ENCODE data around the gene TENT5A.

Gene TENT5A

DNA sequence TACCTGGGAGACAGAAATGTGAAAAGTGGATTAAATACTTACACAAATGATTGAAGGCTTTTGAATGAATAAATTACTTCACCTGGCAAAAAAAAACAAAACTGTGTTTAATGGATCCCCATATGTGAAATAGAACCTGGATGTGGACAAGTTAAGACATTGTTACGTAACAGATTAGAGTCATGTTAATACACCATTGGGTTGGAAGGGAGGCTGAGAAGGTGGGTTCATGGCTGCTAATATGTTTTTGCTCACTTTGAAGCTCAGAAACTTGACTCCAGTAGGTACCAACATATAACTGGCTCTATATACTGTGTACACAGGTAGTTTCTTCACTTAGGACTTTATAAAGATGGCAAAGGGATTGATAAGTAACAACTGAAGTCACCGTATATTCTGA lies 21.4 kb upstream of the TENT5A start:
- DNase-seq = no peak
- Histone ChIP-seq H3K36me3 (ENCODE audit: control insufficient read depth, insufficient read depth, low read length) (no peaks in the 10 kb centered on the region), H3K4me1 (ENCODE audit: control insufficient read depth, insufficient read depth, low read length, poor library complexity, severe bottlenecking) (no peaks in the 10 kb centered on the region), H3K27ac (ENCODE audit: insufficient read depth, low read length, poor library complexity, severe bottlenecking) (no peak overlapping the region), H3K9me3 (ENCODE audit: control insufficient read depth, low read length) (no peaks in the 10 kb centered on the region), H3K27me3 (replicated peaks; ENCODE audit: control insufficient read depth, insufficient read depth, low read length, poor library complexity, severe bottlenecking) (no peaks in the 10 kb centered on the region), H3K4me3 (ENCODE audit: insufficient read depth, low read depth, low read length, poor library complexity, severe bottlenecking) (no peak overlapping the region)

DNA sequence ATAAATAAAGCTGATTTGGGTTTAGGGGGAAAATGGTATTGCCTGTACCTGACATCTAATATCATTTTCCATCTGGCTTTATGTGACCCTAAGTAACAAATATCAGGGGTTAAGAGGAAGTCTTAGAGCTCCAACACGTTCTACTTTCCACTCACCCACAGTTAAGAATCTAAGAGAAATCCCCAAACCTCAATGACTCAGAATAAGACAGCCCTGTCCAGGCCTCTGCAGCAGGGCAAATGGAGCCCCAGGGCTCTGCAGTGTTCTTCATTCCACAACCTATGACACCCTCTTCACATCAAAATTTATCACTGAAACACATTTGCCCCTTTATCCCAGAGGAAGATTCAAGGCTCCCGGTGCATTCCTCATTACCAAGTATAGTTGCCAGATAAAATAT lies 20.3 kb upstream of the TENT5A start:
- Histone ChIP-seq H3K27ac (ENCODE audit: insufficient read depth, low read length, poor library complexity, severe bottlenecking) (no peak overlapping the region), H3K4me1 (ENCODE audit: control insufficient read depth, insufficient read depth, low read length, poor library complexity, severe bottlenecking) (no peaks in the 10 kb centered on the region), H3K36me3 (ENCODE audit: control insufficient read depth, insufficient read depth, low read length) (no peaks in the 10 kb centered on the region), H3K27me3 (replicated peaks; ENCODE audit: control insufficient read depth, insufficient read depth, low read length, poor library complexity, severe bottlenecking) (no peaks in the 10 kb centered on the region), H3K9me3 (ENCODE audit: control insufficient read depth, low read length) (no peaks in the 10 kb centered on the region), H3K4me3 (ENCODE audit: insufficient read depth, low read depth, low read length, poor library complexity, severe bottlenecking) (no peak overlapping the region)
- no peak for DNase-seq

DNA sequence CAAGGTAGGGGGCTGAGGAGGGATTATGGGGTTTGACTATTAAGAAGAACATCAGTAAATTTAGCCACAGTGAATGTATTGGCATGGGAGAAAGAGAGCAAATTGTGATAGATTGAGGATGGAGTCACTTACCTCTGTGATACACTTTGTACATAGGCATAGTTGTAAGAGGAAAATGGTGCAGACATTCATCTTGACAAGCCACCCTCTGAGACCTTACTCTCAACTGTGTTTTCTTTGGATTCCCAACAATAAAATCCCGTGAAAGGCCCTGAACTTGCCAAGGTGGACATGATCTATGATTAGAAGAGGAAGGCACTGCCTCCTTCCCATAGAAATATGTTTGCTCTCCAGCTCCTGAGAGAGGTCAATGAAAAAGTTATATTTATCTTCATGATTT lies 18.6 kb upstream of the TENT5A start:
- Histone ChIP-seq H3K4me3 (ENCODE audit: insufficient read depth, low read depth, low read length, poor library complexity, severe bottlenecking) (no peak overlapping the region), H3K9me3 (ENCODE audit: control insufficient read depth, low read length) (no peaks in the 10 kb centered on the region), H3K4me1 (ENCODE audit: control insufficient read depth, insufficient read depth, low read length, poor library complexity, severe bottlenecking) (no peaks in the 10 kb centered on the region), H3K27ac (ENCODE audit: insufficient read depth, low read length, poor library complexity, severe bottlenecking) (no peak overlapping the region), H3K36me3 (ENCODE audit: control insufficient read depth, insufficient read depth, low read length) (no peaks in the 10 kb centered on the region), H3K27me3 (replicated peaks; ENCODE audit: control insufficient read depth, insufficient read depth, low read length, poor library complexity, severe bottlenecking) (no peaks in the 10 kb centered on the region)
- no peak for DNase-seq

DNA sequence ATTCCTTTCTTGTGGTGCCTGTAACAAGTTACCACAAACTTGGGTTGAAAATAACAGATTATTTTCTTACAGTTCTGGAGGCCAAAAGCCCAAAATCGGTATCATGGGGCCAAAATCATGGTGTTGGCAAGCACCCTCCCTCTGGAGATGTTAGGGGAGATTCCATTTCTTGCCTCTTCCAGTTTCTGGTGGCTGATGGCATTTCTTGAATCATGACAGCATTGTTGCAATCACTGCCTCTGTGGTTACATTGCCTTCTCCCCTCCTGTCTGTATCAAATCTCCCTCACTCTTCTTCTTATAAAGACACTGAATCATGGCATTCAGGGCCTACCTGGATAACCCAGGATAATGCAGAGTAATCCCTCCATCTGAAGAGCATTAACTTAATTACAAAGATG lies 17.9 kb upstream of the TENT5A start:
- Histone ChIP-seq H3K27ac (ENCODE audit: insufficient read depth, low read length, poor library complexity, severe bottlenecking) (no peak overlapping the region), H3K4me3 (ENCODE audit: insufficient read depth, low read depth, low read length, poor library complexity, severe bottlenecking) (no peak overlapping the region)

DNA sequence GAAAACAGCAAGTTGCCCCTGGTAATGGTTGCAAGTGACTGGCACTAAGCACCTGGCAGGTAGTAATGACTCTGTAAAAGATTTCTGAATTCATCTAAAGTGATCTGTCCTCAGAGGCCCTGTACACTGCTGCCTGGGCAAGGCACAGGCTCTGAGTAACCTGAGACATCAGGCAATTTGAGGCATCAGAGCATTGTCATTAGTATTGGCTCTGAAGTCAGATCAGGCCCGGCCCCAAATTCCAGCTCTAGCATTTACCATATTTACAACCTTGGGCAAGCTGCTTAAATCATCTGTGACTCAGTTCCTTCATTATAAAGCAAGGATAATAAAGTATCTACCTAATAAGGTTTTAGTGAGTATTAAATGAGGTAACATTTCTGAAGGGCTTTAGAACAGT lies 17.3 kb upstream of the TENT5A start:
- H3K9me3 ChIP-seq (ENCODE audit: control insufficient read depth, low read length) = no peaks in the 10 kb centered on the region
- H3K4me1 ChIP-seq (ENCODE audit: control insufficient read depth, insufficient read depth, low read length, poor library complexity, severe bottlenecking) = no peaks in the 10 kb centered on the region
- DNase-seq = no peak
- H3K4me3 ChIP-seq (ENCODE audit: insufficient read depth, low read depth, low read length, poor library complexity, severe bottlenecking) = no peak overlapping the region
- no peaks in the 10 kb centered on the region for H3K36me3 ChIP-seq (ENCODE audit: control insufficient read depth, insufficient read depth, low read length)
- H3K27ac ChIP-seq (ENCODE audit: insufficient read depth, low read length, poor library complexity, severe bottlenecking) = no peak overlapping the region
- no peaks in the 10 kb centered on the region for H3K27me3 ChIP-seq (replicated peaks; ENCODE audit: control insufficient read depth, insufficient read depth, low read length, poor library complexity, severe bottlenecking)

More for the DNA sequence above, 17.9 kb upstream of the TENT5A start:
- H3K4me1 ChIP-seq (ENCODE audit: control insufficient read depth, insufficient read depth, low read length, poor library complexity, severe bottlenecking) = no peaks in the 10 kb centered on the region
- no peak for DNase-seq
- no peaks in the 10 kb centered on the region for H3K36me3 ChIP-seq (ENCODE audit: control insufficient read depth, insufficient read depth, low read length)
- no peaks in the 10 kb centered on the region for H3K27me3 ChIP-seq (replicated peaks; ENCODE audit: control insufficient read depth, insufficient read depth, low read length, poor library complexity, severe bottlenecking)
- no peaks in the 10 kb centered on the region for H3K9me3 ChIP-seq (ENCODE audit: control insufficient read depth, low read length)

DNA sequence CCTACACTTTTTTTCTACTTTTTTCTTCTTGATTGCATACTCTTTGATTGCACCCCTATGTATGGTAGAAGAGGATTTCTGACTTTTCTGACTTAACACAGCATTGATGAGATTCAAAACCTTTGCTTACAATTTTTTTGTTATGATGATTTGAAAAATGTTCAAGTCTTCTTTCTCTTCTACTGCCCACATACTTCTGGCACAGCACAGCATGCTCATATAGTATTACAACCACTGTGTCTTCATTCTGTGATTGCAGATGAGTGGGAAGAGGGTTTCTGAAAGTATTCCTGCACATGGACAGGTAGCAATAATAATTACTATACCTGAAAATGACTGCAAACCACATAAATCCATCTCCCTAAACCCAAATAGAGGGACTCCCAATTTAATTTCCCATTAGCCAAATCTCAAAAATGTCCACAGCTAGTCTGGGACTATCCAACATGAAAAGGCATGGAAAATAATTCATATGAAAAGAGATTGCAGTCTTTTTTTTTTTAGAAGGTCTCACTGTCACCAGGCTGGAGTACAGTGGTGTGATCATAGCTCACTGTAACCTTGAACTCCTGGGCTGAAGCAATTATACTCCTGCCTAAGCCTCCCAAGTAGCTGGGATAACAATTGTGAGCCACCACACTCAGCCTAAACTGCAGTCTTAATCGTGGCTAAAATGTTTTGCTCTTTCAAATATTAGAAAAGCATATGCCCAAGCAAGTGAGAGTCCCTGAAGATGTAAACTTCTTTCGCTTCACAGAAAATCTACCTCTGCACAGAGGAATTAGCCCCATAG lies 15.9 kb upstream of the TENT5A start:
- Histone ChIP-seq H3K27me3 (replicated peaks; ENCODE audit: control insufficient read depth, insufficient read depth, low read length, poor library complexity, severe bottlenecking) (no peaks in the 10 kb centered on the region), H3K36me3 (ENCODE audit: control insufficient read depth, insufficient read depth, low read length) (no peaks in the 10 kb centered on the region), H3K4me1 (ENCODE audit: control insufficient read depth, insufficient read depth, low read length, poor library complexity, severe bottlenecking) (no peaks in the 10 kb centered on the region)

DNA sequence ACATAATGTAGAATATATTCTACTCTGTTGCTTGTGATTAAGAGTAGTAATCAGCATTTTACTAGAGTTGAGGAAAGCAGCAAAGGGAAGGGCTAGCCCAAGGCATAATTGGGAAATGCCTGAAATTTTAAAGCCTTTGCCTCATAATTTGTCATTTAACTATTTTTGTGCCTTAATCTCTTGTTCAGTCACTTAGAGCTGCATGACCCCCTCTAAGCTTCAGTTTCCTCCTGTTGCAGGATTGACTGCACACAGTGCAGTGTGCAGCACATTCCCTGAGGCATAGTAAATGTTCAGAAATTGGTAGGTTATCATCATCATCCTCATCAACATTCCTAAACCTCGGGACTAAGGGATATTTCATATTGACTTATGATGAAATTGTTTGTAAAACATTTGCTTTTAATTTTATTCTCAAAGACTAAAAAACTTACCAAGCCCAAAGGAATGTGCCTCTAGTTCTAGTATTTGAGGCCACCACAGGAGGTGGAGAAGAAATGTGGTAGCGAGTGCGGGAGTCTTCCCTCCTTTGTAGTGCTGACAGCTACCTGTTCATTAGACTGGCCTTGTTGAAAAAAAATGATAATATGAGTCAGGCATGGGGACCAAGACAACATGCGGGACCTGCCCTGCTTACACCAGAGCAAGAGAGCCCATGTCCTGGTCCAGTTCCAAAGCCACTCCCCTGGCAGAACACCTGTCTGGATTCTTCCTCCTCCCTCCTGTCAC lies 14.8 kb upstream of the TENT5A start:
- H3K36me3 ChIP-seq (ENCODE audit: control insufficient read depth, insufficient read depth, low read length) = no peaks in the 10 kb centered on the region
- no peak overlapping the region for H3K4me3 ChIP-seq (ENCODE audit: insufficient read depth, low read depth, low read length, poor library complexity, severe bottlenecking)
- no peaks in the 10 kb centered on the region for H3K9me3 ChIP-seq (ENCODE audit: control insufficient read depth, low read length)
- H3K27me3 ChIP-seq (replicated peaks; ENCODE audit: control insufficient read depth, insufficient read depth, low read length, poor library complexity, severe bottlenecking) = no peaks in the 10 kb centered on the region
- H3K4me1 ChIP-seq (ENCODE audit: control insufficient read depth, insufficient read depth, low read length, poor library complexity, severe bottlenecking) = no peaks in the 10 kb centered on the region
- H3K27ac ChIP-seq (ENCODE audit: insufficient read depth, low read length, poor library complexity, severe bottlenecking) = no peak overlapping the region
- no peak for DNase-seq

More for the DNA sequence above, 15.9 kb upstream of the TENT5A start:
- no peak for DNase-seq
- Histone ChIP-seq H3K27ac (ENCODE audit: insufficient read depth, low read length, poor library complexity, severe bottlenecking) (no peak overlapping the region), H3K9me3 (ENCODE audit: control insufficient read depth, low read length) (no peaks in the 10 kb centered on the region), H3K4me3 (ENCODE audit: insufficient read depth, low read depth, low read length, poor library complexity, severe bottlenecking) (no peak overlapping the region)

DNA sequence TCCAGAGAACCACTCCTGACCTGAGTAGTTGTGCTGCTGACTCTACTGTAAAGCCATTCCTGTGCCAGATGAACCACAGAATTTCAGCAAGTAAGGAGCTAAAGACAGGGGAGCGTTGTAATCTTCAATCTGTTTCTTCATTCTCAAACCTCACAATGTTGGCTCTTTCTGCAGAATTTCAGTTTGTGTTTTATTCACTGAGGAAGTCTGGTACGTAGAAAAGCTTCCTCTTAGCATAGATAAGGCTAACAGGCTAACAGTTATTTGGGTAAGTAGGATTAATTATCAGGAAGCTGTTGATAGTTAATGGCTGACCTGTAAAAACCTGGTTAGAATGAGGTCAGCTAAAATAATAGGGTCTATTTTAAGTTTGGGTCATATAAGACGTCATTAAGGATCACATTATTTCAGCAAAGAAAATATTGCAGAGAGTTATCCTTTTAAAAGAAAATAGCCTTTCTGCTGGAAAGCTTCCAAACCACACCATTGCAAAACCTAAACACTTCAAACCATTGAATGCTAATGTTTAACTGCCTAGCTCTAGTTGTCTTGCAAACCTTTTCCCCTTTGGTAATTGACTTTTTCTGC lies 14.1 kb upstream of the TENT5A start:
- H3K4me3 ChIP-seq (ENCODE audit: insufficient read depth, low read depth, low read length, poor library complexity, severe bottlenecking) = no peak overlapping the region
- no peak for DNase-seq
- no peaks in the 10 kb centered on the region for H3K36me3 ChIP-seq (ENCODE audit: control insufficient read depth, insufficient read depth, low read length)
- no peaks in the 10 kb centered on the region for H3K4me1 ChIP-seq (ENCODE audit: control insufficient read depth, insufficient read depth, low read length, poor library complexity, severe bottlenecking)
- no peaks in the 10 kb centered on the region for H3K27me3 ChIP-seq (replicated peaks; ENCODE audit: control insufficient read depth, insufficient read depth, low read length, poor library complexity, severe bottlenecking)
- no peak overlapping the region for H3K27ac ChIP-seq (ENCODE audit: insufficient read depth, low read length, poor library complexity, severe bottlenecking)
- no peaks in the 10 kb centered on the region for H3K9me3 ChIP-seq (ENCODE audit: control insufficient read depth, low read length)

DNA sequence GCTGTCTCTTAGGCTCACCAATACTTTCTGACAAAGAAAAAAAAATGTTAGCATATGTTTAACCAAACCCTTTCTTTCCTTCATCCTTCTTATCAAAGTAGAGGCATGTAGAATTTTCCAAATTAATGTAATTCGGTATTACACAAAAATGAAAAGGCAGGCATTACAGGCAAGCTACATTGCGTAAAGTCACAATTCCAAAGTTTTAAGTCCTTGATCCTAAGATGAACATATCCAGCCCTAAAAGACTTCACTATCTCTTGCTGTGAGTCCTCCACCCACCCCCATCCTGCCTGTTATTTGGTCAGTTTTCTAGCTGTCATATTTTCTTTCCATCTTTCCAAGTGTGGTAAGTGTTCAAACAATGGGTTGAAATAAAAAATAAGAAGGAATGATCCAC lies 12.1 kb upstream of the TENT5A start:
- Histone ChIP-seq H3K4me3 (ENCODE audit: insufficient read depth, low read depth, low read length, poor library complexity, severe bottlenecking) (no peak overlapping the region), H3K27ac (ENCODE audit: insufficient read depth, low read length, poor library complexity, severe bottlenecking) (no peak overlapping the region), H3K4me1 (ENCODE audit: control insufficient read depth, insufficient read depth, low read length, poor library complexity, severe bottlenecking) (no peaks in the 10 kb centered on the region), H3K9me3 (ENCODE audit: control insufficient read depth, low read length) (no peaks in the 10 kb centered on the region), H3K36me3 (ENCODE audit: control insufficient read depth, insufficient read depth, low read length) (no peaks in the 10 kb centered on the region), H3K27me3 (replicated peaks; ENCODE audit: control insufficient read depth, insufficient read depth, low read length, poor library complexity, severe bottlenecking) (no peaks in the 10 kb centered on the region)
- no peak for DNase-seq

DNA sequence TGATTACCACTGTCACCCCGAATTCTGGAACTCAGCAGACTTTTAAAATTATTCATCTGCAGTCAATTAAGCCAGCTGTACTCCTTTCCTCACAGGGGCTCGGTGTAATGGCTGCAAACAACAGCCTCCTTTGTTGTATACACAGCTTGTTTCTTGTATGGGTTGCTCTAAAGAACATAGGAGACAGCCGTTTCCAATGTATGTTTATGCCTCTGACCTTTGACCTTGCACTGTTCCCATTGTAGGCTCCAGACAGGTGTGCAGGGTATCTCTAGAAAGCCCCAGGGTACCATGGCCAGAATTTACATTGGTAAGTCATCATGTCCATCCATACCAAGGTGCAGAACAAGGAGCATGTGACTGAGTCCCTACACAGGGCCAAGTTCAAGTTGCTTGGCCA lies 11.5 kb upstream of the TENT5A start:
- no peaks in the 10 kb centered on the region for H3K4me1 ChIP-seq (ENCODE audit: control insufficient read depth, insufficient read depth, low read length, poor library complexity, severe bottlenecking)
- no peak overlapping the region for H3K4me3 ChIP-seq (ENCODE audit: insufficient read depth, low read depth, low read length, poor library complexity, severe bottlenecking)

More for the DNA sequence above, 11.5 kb upstream of the TENT5A start:
- no peaks in the 10 kb centered on the region for H3K9me3 ChIP-seq (ENCODE audit: control insufficient read depth, low read length)
- no peaks in the 10 kb centered on the region for H3K27me3 ChIP-seq (replicated peaks; ENCODE audit: control insufficient read depth, insufficient read depth, low read length, poor library complexity, severe bottlenecking)
- DNase-seq = no peak
- H3K36me3 ChIP-seq (ENCODE audit: control insufficient read depth, insufficient read depth, low read length) = no peaks in the 10 kb centered on the region
- no peak overlapping the region for H3K27ac ChIP-seq (ENCODE audit: insufficient read depth, low read length, poor library complexity, severe bottlenecking)
